T-helper 2 cell treated with Interferon-gamma antibody and Interleukin-4, amounts not matched to agents 5 μg/mL and 100 μg/mL, for 36 hours (primary cell): ENCODE data around the gene VTI1A.
"Not testable (repeated sequence)": the region's sequence is repeated elsewhere in the genome, so short reads cannot be mapped to it uniquely, and the experiment has no call there.

ENCODE experiments used
- DNase-seq: peaks from one replicate; pipeline ENCODE4 v3.0.0; 2021; ENCODE audit warnings: low spot score
- H3K27ac Mint-ChIP-seq: one replicate; pipeline ENCODE4 v1.8.0; 2021; ENCODE audit warnings: mild to moderate bottlenecking, mixed read lengths
- H3K27me3 Mint-ChIP-seq: one replicate; pipeline ENCODE4 v1.8.0; 2021; ENCODE audit warnings: low read depth, mixed read lengths
- H3K36me3 Mint-ChIP-seq: one replicate; pipeline ENCODE4 v1.8.0; 2021; ENCODE audit warnings: low read depth, mixed read lengths
- H3K4me1 Mint-ChIP-seq: one replicate; pipeline ENCODE4 v1.8.0; 2021; ENCODE audit warnings: low read depth, mixed read lengths
- H3K4me3 Mint-ChIP-seq: one replicate; pipeline ENCODE4 v1.8.0; 2022; ENCODE audit warnings: mild to moderate bottlenecking, moderate library complexity, mixed read lengths
- H3K9me3 Mint-ChIP-seq: one replicate; pipeline ENCODE4 v1.8.0; 2021; ENCODE audit warnings: mixed read lengths

Gene VTI1A

DNA sequence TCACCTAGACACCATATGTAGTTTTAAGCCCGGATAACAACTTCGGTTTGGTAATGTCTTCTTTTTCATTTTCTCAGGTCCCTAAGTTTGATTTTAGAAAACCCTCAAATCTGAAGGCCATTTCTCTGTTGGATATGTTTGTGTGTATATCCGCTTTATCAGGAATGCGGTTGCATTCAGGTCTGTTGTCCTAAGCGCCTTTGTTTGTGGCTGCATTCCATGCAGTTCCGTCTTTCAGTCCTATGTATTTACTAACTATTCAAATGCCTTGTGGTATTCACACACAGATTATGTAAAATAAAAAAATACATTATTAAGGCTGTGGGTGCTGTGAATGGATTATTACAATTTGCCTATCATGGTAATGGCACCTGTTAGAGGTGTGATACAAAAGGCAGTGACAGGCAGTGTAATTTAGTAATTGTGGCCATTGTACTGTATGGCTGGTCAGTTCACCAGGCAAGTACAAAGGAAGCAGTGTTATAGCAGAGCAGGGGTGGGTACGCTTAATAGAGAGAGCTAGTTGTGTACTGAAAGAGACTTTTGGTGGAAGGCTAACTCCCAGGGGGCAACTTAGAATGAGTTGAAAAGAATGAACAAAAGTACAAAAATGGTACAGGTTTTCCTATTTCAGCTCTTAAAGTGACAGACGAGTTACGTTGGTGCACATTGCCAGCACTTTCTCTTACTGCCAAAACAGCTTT is 136.4 kb downstream of the VTI1A start:
- Mint-ChIP-seq H3K27me3 (no peaks in the 10 kb centered on the region), H3K4me3 (no peak overlapping the region), H3K27ac (no peak overlapping the region), H3K36me3 (no peaks in the 10 kb centered on the region), H3K4me1 (no peaks in the 10 kb centered on the region), H3K9me3 (no peaks in the 10 kb centered on the region)
- DNase-seq: no peak

DNA sequence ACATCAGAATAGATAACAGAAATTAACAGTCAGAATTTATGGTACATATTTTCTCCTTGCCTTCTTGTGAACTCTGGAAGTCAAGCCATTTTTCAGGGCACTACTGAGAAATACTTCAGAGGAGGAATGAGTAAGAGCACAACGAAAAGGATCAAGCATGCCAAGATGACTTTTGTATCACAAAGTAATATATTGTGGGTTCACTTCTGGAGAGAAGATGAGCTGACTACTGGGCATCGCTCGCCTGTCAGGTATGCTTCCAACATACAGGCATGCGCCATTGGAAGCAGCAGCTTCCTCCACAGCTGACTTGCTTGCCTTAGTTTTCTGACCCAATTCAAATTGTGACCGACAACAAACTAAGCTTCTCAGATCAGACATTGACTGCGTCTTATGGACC is 137.3 kb downstream of the VTI1A start:
- H3K4me3 Mint-ChIP-seq: no peak overlapping the region
- no peaks in the 10 kb centered on the region for H3K36me3 Mint-ChIP-seq
- DNase-seq: no peak
- no peaks in the 10 kb centered on the region for H3K9me3 Mint-ChIP-seq
- no peaks in the 10 kb centered on the region for H3K27me3 Mint-ChIP-seq
- no peak overlapping the region for H3K27ac Mint-ChIP-seq
- no peaks in the 10 kb centered on the region for H3K4me1 Mint-ChIP-seq

DNA sequence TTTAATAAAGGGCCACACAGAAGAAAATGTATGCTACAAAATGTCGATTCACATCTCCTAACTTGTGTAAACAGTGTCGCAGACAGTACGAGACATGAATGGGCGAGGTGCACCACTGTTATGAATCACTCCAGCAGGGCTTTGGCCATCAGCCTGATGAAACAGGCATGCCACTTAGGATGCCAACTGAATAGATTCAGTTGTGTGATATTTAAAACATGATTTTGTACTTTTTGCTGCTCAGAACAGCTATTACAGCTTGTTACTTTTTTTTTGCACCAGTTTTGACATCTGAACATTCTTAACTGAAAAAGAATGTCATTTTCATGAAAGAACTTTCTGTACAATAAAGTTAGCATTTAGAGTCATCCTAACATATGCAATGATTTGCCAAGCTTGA is 138.1 kb downstream of the VTI1A start:
- Mint-ChIP-seq H3K27me3 (no peaks in the 10 kb centered on the region), H3K27ac (no peak overlapping the region), H3K4me1 (no peaks in the 10 kb centered on the region), H3K4me3 (no peak overlapping the region), H3K36me3 (no peaks in the 10 kb centered on the region), H3K9me3 (no peaks in the 10 kb centered on the region)
- no peak for DNase-seq

DNA sequence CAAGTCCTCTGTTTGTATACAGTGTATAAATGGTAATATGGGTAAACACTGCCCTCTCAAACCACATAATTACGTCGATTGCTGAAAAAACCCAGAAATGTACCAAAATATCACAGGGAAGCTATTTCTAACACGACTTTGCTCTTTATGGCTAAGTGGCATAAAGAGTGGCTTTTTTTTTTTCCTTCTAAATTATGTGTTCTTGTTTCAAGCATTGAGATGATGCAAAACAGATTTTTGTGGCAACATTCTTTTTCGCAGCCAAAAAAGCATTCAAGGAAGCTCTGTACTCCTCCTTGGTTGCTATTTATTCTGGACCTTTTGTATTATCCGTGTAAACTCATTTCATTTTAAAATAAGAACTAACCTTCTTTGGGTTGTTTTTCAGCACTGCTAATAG is 138.9 kb downstream of the VTI1A start:
- Mint-ChIP-seq H3K9me3 (no peaks in the 10 kb centered on the region), H3K36me3 (no peaks in the 10 kb centered on the region), H3K27ac (no peak overlapping the region), H3K4me1 (no peaks in the 10 kb centered on the region), H3K27me3 (no peaks in the 10 kb centered on the region), H3K4me3 (no peak overlapping the region)
- no peak for DNase-seq

DNA sequence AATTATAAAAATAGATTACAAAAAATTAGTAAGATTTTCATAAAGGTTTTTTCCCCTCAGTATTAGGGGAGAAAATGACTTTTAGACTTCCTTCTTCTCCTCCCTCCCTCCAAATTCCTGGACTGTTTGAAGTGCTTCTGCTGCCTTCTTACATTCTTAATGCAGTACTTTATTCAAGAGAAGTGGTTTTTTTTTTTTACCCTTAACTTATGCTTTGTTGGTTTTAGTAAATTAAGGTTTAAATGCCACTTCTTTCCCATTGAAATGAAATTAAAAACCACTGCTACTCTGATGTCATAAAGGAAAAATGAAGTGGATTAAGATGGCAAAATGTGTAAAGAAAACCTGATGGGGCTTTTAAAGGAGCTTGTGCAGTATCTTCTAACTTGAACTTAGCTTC is 140.7 kb downstream of the VTI1A start:
- Mint-ChIP-seq H3K27me3 (no peaks in the 10 kb centered on the region), H3K4me1 (no peaks in the 10 kb centered on the region)

DNA sequence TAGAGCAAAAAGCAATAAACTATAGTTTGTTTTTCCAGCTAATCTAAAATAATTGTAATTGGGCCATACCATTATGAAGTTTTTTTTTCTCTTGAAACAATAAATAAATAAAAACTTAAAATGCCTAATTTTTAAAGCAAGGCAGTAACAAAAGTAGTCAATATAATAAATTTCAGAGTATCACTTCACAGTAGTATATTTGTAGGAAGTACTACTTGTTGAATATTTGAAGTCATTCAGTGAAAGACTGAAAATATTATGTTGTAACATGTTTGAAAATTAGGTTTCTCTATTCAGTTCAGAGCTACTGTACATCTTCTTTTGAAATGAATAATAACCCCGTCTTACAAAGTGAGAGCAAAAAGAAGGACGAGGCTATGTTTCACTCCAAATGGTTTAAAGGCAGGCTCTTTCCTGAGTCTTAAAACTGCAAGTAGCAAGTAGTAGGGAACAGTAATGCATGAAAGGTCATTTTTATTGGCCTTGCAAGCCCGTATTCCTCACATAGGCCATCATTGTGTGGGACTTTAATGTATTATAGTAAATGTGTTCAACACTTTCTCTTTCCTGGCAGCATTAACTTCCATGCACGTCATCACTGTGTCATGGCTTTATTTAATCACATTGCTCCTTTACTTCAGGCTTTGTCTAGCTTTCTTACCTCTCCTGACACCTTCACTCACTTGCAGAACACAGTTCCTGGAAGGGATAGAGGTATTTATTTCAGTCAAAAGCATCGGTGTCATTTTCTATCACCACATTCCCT is 141.4 kb downstream of the VTI1A start:
- H3K36me3 Mint-ChIP-seq: no peaks in the 10 kb centered on the region
- H3K4me1 Mint-ChIP-seq: no peaks in the 10 kb centered on the region
- peaks cover 5% of the 10 kb centered on the region for H3K9me3 Mint-ChIP-seq
- DNase-seq: no peak
- H3K4me3 Mint-ChIP-seq: no peak overlapping the region
- no peaks in the 10 kb centered on the region for H3K27me3 Mint-ChIP-seq
- H3K27ac Mint-ChIP-seq: no peak overlapping the region

More for the DNA sequence above, 140.7 kb downstream of the VTI1A start:
- no peak for DNase-seq
- Mint-ChIP-seq H3K36me3 (no peaks in the 10 kb centered on the region), H3K9me3 (peaks cover 4% of the 10 kb centered on the region), H3K4me3 (no peak overlapping the region), H3K27ac (no peak overlapping the region)

DNA sequence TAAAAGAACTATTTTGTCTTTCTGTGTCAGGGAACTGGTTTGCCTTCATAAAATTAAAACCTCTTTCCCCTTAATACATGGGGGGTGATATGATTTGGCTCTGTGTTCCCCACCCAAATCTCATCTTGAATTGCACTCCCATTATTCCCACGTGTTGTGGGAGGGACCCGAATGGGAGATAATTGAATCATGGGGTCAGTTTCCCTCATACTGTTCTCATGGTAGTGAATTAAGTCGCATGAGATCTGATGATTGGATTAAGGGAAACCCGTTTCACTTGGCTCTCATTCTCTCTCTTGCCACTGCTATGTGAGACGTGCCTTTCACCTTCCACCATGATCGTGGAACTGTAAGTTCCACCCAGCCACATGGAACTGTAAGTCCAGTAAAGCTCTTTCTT is 142.1 kb downstream of the VTI1A start:
- no peaks in the 10 kb centered on the region for H3K27me3 Mint-ChIP-seq
- H3K27ac Mint-ChIP-seq: no peak overlapping the region
- no peaks in the 10 kb centered on the region for H3K36me3 Mint-ChIP-seq
- H3K9me3 Mint-ChIP-seq: peaks cover 5% of the 10 kb centered on the region
- no peak for DNase-seq
- H3K4me1 Mint-ChIP-seq: no peaks in the 10 kb centered on the region
- H3K4me3 Mint-ChIP-seq: no peak overlapping the region

DNA sequence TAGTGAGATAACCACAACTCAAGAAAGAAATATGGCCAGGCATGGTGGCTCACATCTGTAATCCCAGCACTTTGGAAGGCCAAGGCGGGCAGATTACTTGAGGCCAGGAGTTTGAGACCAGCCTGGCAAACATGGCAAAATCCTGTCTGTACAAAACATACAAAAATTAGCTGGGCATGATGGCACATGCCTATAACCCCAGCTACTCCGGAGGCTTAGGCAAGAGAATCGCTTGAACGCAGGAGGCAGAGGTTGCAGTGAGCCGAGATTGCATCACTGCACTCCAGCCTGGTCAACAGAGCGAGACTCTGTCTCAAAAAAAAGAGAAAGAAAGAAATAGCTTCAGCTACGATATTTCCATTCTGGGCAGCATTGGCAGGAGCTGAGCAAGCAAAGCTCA is 143.8 kb downstream of the VTI1A start:
- not testable (repeated sequence) for H3K9me3 Mint-ChIP-seq, H3K27me3 Mint-ChIP-seq, H3K27ac Mint-ChIP-seq, H3K4me3 Mint-ChIP-seq, DNase-seq, H3K36me3 Mint-ChIP-seq, H3K4me1 Mint-ChIP-seq

DNA sequence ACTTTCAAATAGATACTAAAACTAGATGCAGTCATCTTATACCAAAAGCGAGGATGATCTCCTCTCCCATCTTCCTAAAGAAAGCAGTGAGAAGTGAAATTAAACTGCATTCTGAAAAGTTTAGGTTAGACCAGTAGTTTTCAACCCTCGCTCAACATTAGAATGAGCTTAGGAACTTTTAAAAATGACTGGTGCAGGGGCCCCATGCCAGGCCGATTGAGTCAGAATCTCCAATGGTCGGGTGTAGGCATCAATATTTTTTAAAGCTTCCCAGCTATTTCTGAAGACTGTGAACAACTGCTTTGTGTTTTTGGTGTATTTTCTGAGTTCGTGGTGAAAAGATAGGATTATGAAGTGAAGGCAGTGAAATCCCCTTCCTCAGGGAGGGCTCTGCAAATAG is 146.0 kb downstream of the VTI1A start:
- no peak for DNase-seq
- Mint-ChIP-seq H3K36me3 (no peaks in the 10 kb centered on the region), H3K9me3 (peaks cover 5% of the 10 kb centered on the region), H3K27me3 (no peaks in the 10 kb centered on the region), H3K4me3 (no peak overlapping the region), H3K27ac (no peak overlapping the region), H3K4me1 (no peaks in the 10 kb centered on the region)

DNA sequence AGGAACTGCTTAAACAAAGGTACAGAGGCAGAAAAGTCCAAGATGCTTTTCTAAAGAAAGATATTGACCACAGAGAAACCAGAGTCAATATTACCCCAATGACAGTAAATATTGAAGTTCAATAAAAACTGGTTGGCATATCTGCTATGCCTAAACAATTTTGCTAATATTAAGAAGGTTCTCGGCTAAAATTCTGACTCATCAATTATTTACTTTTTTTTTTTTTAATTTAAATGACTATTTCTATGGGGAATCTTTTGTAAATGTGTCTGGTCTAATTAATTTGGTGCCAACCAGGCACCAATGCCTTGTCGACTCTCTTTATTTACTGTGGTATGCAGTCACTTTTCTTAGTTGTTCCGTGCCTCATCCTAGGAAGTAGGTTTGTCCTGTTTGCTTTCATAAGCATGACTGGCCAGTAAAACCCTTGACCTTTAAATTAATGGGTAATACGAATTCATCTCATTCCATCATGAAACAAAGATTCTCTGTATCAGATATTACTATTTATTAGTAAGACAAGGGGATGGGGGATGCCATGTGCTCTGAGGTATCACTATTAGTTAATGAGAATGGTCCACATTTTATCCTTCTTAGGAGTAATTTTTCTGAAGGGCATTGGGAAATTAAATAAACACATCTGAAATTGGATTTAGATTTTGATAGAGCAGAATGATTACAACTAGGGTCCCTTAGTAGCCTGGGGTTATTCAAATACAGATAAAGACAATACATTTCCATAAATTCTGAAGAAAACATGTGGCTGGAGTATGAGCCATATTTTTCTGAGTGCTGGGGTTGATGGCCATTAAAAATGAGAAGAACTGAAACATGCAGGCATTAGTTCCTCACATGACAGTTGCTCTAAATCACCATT is 154.4 kb downstream of the VTI1A start:
- no peaks in the 10 kb centered on the region for H3K9me3 Mint-ChIP-seq
- H3K27ac Mint-ChIP-seq: no peak overlapping the region
- no peak overlapping the region for H3K4me3 Mint-ChIP-seq
- DNase-seq: no peak
- H3K27me3 Mint-ChIP-seq: no peaks in the 10 kb centered on the region
- no peaks in the 10 kb centered on the region for H3K36me3 Mint-ChIP-seq
- no peaks in the 10 kb centered on the region for H3K4me1 Mint-ChIP-seq

DNA sequence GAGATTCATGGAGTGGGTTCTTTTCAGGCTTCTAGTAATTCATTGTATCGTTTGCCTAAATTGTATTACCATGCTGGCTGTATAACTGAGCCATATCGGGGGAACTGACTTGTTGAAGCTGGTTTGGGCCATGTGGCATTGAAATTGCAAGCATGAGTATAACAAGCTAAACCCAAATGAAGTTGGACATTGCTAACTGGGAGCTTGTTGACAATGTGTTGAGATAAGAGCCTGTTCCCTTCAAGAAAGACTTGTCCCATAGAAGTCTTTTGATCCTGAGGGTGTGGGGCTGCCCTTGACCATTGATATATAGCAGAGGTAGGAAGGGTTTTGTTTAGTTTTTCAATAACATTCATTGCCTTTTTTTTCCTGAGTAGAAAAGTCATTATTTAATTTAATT is 156.0 kb downstream of the VTI1A start:
- Mint-ChIP-seq H3K36me3 (no peaks in the 10 kb centered on the region), H3K27ac (no peak overlapping the region), H3K4me1 (no peaks in the 10 kb centered on the region), H3K4me3 (no peak overlapping the region), H3K9me3 (no peaks in the 10 kb centered on the region), H3K27me3 (no peaks in the 10 kb centered on the region)
- no peak for DNase-seq

DNA sequence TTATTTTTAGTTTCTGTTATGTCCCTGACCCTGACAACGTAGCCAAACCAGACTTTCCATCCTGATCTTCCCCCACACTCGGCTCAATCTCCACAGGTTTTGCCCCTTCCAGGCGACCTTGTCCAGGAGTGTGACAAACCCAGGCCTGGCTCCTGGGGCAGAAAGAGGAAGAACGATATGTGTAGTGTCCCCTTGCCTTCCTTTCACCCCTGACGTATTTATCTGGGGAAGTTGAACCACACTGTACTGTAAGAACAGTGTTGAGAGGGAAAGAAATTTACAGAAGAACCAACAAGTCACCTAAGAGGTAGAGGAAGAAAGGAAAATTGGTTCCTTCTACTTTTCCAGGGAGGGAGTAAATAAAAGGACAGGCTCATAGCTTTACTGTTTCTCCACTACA is 158.0 kb downstream of the VTI1A start:
- Mint-ChIP-seq H3K27me3 (no peaks in the 10 kb centered on the region), H3K36me3 (no peaks in the 10 kb centered on the region), H3K4me3 (no peak overlapping the region), H3K4me1 (no peaks in the 10 kb centered on the region), H3K27ac (no peak overlapping the region), H3K9me3 (no peaks in the 10 kb centered on the region)
- no peak for DNase-seq

DNA sequence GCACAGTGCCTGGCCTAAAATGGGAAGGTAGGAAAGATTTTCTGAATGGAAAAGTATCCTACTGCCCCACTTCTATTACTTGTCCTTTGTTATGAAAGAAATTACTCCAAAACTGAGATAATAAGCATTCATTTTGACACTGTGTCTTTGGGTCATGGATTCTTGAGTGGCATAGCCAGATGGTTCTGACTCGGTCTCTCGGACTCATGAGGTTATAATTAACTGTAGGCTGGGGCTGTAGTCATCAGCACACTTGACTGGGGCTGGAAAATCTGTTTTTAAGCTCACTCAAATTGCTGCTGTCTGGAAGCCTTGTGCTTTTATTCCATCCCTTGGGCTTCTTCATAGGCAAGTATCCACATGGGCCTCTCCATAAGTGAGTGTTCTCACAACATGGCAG is 160.5 kb downstream of the VTI1A start:
- Mint-ChIP-seq H3K27me3 (no peaks in the 10 kb centered on the region), H3K27ac (no peak overlapping the region), H3K9me3 (no peaks in the 10 kb centered on the region), H3K36me3 (no peaks in the 10 kb centered on the region), H3K4me3 (no peak overlapping the region), H3K4me1 (no peaks in the 10 kb centered on the region)
- DNase-seq: no peak

DNA sequence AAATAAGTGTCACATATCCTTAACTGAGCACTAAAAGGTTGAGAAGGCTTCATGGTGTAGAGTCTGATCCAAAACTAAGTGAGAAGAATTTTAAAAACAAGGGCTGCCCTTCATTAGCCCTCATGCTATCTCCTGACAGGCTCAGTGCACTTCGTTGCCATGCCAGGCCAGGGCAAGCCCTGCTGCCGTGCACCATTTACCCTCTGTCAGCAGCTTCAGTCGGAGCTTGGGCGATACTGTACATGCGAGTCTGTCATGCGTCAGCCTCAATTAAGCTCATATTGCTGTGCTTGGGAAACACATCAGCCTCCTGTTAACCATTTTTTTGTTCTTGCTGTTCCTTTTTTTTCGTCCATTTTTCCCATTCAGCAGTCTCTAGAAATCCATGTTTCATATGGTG is 166.6 kb downstream of the VTI1A start:
- no peak overlapping the region for H3K27ac Mint-ChIP-seq
- no peaks in the 10 kb centered on the region for H3K27me3 Mint-ChIP-seq
- H3K9me3 Mint-ChIP-seq: peaks cover 5% of the 10 kb centered on the region
- H3K36me3 Mint-ChIP-seq: no peaks in the 10 kb centered on the region
- H3K4me1 Mint-ChIP-seq: no peaks in the 10 kb centered on the region
- no peak for DNase-seq
- no peak overlapping the region for H3K4me3 Mint-ChIP-seq
